Esophagus muscularis mucosa (tissue), 4 donors: ENCODE measurements around the gene NDEL1. TPM values are rescaled to one million over a fixed set of nuclear protein-coding genes. Genes with fewer than 3 reads are reported as not detected.

Experiments
- DNase-seq: peaks from one replicate; pipeline ENCODE4 v3.0.0-alpha.2; 2017; ENCODE audit errors: extremely low spot score
- H3K27ac ChIP-seq, 4 donors: fragments of 200-600 bp; sonication (generic); replicated peaks in 1 of 4; 1 replicate in 3 of 4; 2 replicates in 1 of 4; pipeline ENCODE4 v1.5.1; 2016 to 2019; ENCODE audit warnings: mild to moderate bottlenecking in 1 of 4
- H3K27me3 ChIP-seq, 4 donors: fragments of 200-600 bp; sonication (generic); one replicate each; pipeline versions ENCODE4 v1.5.1 to v1.6.0; 2016 to 2019
- H3K36me3 ChIP-seq, 4 donors: fragments of 200-600 bp; sonication (generic); one replicate each; pipeline ENCODE4 v1.5.1; 2016 to 2019
- H3K4me1 ChIP-seq, 4 donors: fragments of 200-600 bp; sonication (generic); one replicate each; pipeline ENCODE4 v1.5.1; 2016 to 2019
- H3K4me3 ChIP-seq, 4 donors: fragments of 200-600 bp; sonication (generic); 1 replicate in 2 of 4; 2 replicates in 2 of 4; pipeline ENCODE4 v1.5.1; 2016 to 2019; ENCODE audit warnings: mild to moderate bottlenecking in 4 of 4, moderate library complexity in 1 of 4
- H3K9me3 ChIP-seq, 4 donors: fragments of 200-600 bp; sonication (generic); 1 replicate in 3 of 4; 2 replicates in 1 of 4; pipeline ENCODE4 v1.5.1; 2016 to 2019
- EP300 ChIP-seq: sonication (generic); formaldehyde crosslinking; IDR thresholded peaks from one replicate; pipeline ENCODE4 v1.6.1; 2017; ENCODE audit warnings: antibody characterized with exemption
- POLR2A ChIP-seq: fragments of 450-650 bp; IDR thresholded peaks from one replicate; pipeline ENCODE4 v1.6.1; 2017; ENCODE audit warnings: antibody characterized with exemption, moderate library complexity, mild to moderate bottlenecking, low read depth
- POLR2AphosphoS5 ChIP-seq, 2 donors: sonication (generic); formaldehyde crosslinking; IDR thresholded peaks; one replicate each; pipeline ENCODE4 v1.6.1; 2017; ENCODE audit warnings: antibody characterized with exemption in 2 of 2
- WGBS: methylation state at CpG from one replicate; pipeline ENCODE4 v1.1.5; 2018; 5-methylcytosine and 5-hydroxymethylcytosine counted together
- intact Hi-C: fragments of 100-400 bp; cut with DNase I; formaldehyde crosslinking; loops from one replicate; pipeline ENCODE4 v1.15.1; 2023
- total RNA-seq, 4 donors: library from RNA; depleted of rRNA; stranded (reverse); fragments of >200 nt; gene quantifications; one replicate each; pipeline versions ENCODE4 v1.1.0 to v1.2.1, GENCODE V29; 2016
- TF ChIP-seq, protein P1 (sequence below), 3 experiments: fragments of 200-600 bp in 2 of 3; fragments of 450-650 bp in 1 of 3; sonication (generic) in 2 of 3; IDR thresholded peaks; one replicate each; pipeline ENCODE4 v1.5.1; 2017 to 2019; ENCODE audit warnings: antibody characterized with exemption in 3 of 3, mild to moderate bottlenecking in 2 of 3, moderate library complexity in 1 of 3

Gene NDEL1
- total RNA-seq, 4 donors from 2014 or later, result 48.2 to 80.8 (median 55.5) TPM

DNA sequence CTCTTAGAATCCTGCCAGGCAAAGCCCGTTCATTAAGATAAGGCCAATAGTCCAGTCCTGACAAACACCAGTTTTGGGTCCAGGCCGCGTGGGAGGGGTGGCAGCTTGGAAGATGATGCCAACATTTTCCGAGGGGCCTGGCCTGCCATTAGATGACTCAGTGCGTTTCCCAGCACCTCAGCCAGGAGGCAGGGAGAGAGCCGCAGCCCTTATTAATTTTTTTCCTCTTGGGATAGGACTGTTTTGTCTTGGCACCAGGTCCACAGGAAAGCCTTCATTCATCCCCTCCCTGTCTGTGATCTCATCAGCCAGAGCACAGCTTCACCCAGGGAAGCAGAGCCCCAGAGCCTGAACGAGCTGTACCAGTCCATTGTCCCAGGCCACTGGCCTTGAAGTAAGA lies 4.7 kb upstream of the NDEL1 start:
- H3K4me1 ChIP-seq, result peaks cover 7 to 19% (median 12%) of the 10 kb centered on the region in 4 donors
- H3K36me3 ChIP-seq, result no peaks in the 10 kb centered on the region
- no peaks in the 10 kb centered on the region for H3K9me3 ChIP-seq
- peak overlapping the region; percentile 27 to 60 (median 52) for H3K27ac ChIP-seq
- DNase-seq, result no peak
- no peaks in the 10 kb centered on the region for H3K27me3 ChIP-seq
- TF ChIP-seq EP300, result no peak
- peak; percentile 32 to 47 for TF ChIP-seq POLR2AphosphoS5 (IDR thresholded peaks at IDR 0.05)
- H3K4me3 ChIP-seq, result no peak overlapping the region
- intact Hi-C loops, result no loop called here
- WGBS, result 32% methylated on average over 7 of the region's 7 CpGs

DNA sequence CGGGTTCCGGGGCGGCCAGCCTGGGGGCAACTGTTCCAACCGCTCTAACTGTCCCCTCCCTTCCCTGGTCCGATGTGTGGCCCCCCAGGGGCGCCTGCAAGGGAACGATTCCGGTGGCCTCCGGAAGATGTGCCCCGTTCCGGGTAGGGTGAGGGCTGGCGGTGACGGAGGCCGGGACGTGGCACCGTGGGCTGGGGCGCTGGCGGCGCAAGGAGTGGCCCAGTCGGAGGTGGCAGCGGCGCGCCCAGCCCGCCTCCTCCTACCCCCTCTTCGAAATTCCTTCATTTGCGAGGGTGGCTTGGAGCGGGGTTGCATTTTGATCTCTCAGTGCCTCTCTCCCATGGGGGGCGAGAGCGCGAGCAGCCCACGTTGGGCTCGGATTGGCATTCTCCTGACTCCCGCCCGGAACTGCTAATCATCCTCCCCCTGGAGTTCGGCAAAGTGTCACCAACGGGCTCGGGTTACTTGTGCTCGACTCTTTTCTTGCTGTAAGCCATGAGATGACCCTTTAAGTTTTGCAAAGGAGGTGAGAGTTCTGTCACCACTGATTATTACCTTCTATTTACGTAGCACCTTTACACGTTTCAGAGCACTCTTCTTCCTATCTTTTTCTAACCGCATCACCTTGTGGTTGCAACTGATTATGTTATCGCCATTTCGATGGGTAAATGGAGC lies 622 bp downstream of the NDEL1 start:
- TF ChIP-seq POLR2AphosphoS5 (IDR thresholded peaks at IDR 0.05), result peak in 1 of 2 donors; percentile 53
- no peak for TF ChIP-seq POLR2A
- TF ChIP-seq, protein P1, sequence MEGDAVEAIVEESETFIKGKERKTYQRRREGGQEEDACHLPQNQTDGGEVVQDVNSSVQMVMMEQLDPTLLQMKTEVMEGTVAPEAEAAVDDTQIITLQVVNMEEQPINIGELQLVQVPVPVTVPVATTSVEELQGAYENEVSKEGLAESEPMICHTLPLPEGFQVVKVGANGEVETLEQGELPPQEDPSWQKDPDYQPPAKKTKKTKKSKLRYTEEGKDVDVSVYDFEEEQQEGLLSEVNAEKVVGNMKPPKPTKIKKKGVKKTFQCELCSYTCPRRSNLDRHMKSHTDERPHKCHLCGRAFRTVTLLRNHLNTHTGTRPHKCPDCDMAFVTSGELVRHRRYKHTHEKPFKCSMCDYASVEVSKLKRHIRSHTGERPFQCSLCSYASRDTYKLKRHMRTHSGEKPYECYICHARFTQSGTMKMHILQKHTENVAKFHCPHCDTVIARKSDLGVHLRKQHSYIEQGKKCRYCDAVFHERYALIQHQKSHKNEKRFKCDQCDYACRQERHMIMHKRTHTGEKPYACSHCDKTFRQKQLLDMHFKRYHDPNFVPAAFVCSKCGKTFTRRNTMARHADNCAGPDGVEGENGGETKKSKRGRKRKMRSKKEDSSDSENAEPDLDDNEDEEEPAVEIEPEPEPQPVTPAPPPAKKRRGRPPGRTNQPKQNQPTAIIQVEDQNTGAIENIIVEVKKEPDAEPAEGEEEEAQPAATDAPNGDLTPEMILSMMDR (IDR thresholded peaks at IDR 0.05), result peak in 1 of 3 experiments; percentile 2
- no peak for TF ChIP-seq EP300
- intact Hi-C loops, result no loop called here

DNA sequence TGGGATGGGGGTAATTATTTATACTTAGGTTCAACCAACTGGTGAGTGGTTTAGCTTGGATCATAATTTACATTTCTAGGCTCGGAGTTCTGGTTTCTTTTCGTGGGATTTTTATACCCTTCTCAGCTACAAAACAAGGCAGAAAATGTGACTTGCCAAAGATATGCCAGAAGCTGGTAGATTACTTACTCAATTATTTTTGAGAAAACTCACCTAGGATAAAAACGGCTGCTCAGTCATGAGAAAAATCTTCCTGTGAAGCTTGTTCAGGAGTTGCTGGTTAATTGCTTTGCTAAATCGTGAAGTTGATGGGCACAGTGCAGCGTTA lies 1.1 kb downstream of the NDEL1 start:
- H3K4me3 ChIP-seq, result peak overlapping the region; percentile 86 to 98 (median 96)
- WGBS, result 16% methylated on average over 5 of the region's 5 CpGs
- H3K27me3 ChIP-seq, result no peaks in the 10 kb centered on the region
- no peaks in the 10 kb centered on the region for H3K9me3 ChIP-seq
- peaks cover 0 to 19% (median 9%) of the 10 kb centered on the region in 4 donors for H3K36me3 ChIP-seq
- DNase-seq, result no peak
- TF ChIP-seq POLR2A, result no peak
- TF ChIP-seq, protein P1 (IDR thresholded peaks at IDR 0.05), result no peak
- intact Hi-C loops, result no loop called here
- H3K27ac ChIP-seq, result peak overlapping the region; percentile 100
- peaks cover 33 to 48% (median 37%) of the 10 kb centered on the region in 4 donors for H3K4me1 ChIP-seq

More for the DNA sequence above, 622 bp downstream of the NDEL1 start:
- Histone ChIP-seq H3K9me3 (no peaks in the 10 kb centered on the region), H3K27me3 (no peaks in the 10 kb centered on the region), H3K27ac (peak overlapping the region; percentile 100), H3K4me1 (peaks cover 30 to 45% (median 36%) of the 10 kb centered on the region in 4 donors), H3K4me3 (peak overlapping the region; percentile 86 to 98 (median 96)), H3K36me3 (peaks cover 0 to 19% (median 9%) of the 10 kb centered on the region in 4 donors)
- WGBS, result 0% methylated on average over 9 of the region's 43 CpGs
- DNase-seq, result peak; percentile 93

DNA sequence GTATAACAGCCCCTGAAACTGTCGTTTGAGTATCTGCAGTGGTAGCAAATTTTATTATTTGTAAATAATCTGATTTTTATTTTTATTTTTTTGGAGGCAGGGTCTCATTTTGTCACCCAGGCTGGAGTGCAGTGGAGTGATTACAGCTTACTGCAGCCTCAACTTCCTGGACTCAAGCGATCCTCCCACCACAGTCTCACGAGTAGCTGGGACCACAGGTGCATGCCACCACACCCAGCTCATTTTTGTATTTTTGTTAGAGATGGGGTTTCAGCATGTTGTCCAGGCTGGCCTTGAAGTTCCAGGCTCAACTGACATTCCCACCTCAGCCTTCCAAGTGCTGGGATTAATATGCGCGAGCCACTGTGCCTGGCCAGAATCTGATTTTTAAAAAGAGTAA lies 2.8 kb downstream of the NDEL1 start:
- Histone ChIP-seq H3K4me3 (no peak overlapping the region), H3K36me3 (peaks cover 0 to 19% (median 9%) of the 10 kb centered on the region in 4 donors), H3K27me3 (no peaks in the 10 kb centered on the region), H3K4me1 (peaks cover 37 to 62% (median 49%) of the 10 kb centered on the region in 4 donors), H3K27ac (no peak overlapping the region), H3K9me3 (no peaks in the 10 kb centered on the region)
- no peak for DNase-seq
- intact Hi-C loops, result no loop called here
- TF ChIP-seq POLR2AphosphoS5 (IDR thresholded peaks at IDR 0.05), result no peak
- TF ChIP-seq, protein P1 (IDR thresholded peaks at IDR 0.05), result no peak
- no peak for TF ChIP-seq POLR2A
- TF ChIP-seq EP300, result no peak
- 85% methylated on average over 5 of the region's 5 CpGs for WGBS

DNA sequence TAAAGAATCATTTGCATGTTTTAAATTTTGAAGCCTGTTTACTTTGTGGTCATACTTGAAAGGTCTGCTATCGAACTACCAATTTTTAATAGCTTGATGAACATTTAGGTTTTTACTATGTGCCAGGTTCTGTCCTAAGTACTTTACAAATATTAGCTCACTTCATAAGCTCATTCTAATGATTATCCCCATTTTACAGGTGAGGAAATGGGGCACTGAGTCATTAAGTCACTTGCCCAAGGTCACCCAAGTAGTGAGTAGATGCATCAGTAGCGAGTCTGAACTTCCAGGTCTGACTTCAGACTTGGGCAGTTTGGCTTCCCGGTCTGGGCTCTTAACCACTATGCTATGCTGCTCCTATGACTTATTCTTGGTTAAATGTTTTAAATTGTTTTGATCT lies 4.0 kb downstream of the NDEL1 start:
- Histone ChIP-seq H3K4me3 (no peak overlapping the region), H3K27ac (no peak overlapping the region), H3K36me3 (peaks cover 6 to 29% (median 15%) of the 10 kb centered on the region in 4 donors), H3K4me1 (peaks cover 49 to 68% (median 57%) of the 10 kb centered on the region in 4 donors), H3K27me3 (no peaks in the 10 kb centered on the region), H3K9me3 (no peaks in the 10 kb centered on the region)
- DNase-seq, result no peak
- TF ChIP-seq POLR2AphosphoS5 (IDR thresholded peaks at IDR 0.05) (no peak), EP300 (no peak), POLR2A (no peak)
- TF ChIP-seq, protein P1 (IDR thresholded peaks at IDR 0.05), result no peak
- WGBS, result 98% methylated on average over 3 of the region's 3 CpGs
- intact Hi-C loops, result loop anchor here (5.0 kb wide), 1 partner anchor 38 kb away; no protein-coding TSS in a partner anchor
